ENCODE data around the gene GP1BB. TPM values are rescaled to one million over a fixed set of nuclear protein-coding genes. Genes with fewer than 3 reads are reported as not detected.
A peak's percentile ranks its signal among the peaks of the same experiment; 100 is the strongest.

GP1BB gene
- total and polyA plus RNA-seq, 2 donors (not counting 3 experiments of a cell fraction or from before 2014, with no cell fraction given) = 1.7 to 6.2 TPM

DNA sequence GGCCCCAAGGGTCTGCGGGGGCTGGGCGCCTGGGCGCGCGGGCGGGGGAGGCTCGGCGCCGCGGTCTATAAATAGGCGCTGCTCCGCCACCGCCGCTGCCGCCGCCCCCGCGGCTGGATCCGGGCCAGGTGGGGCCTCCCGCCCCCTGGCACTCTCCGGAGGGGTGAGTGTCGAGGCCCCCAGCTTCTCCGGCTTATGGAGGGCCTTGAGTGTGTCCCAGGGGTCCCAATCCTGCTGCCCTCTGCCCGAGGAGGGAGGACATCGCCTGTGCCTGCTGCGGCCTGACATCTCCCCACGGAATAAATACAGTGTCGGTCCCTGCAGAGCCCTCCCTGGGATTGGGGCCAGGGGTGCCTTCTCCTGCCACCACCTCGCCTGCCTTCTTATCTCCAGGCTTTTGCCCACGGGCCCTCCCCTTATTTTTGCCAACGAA lies 4.3 kb upstream of the GP1BB start:
- intact Hi-C loops (cut with micrococcal nuclease) = loop anchor here (10.0 kb wide), 1 partner anchor 244 kb away; the partner anchor contains the start of genes CDC45 and UFD1
- dilution Hi-C loops (cut with MboI; ENCODE audit: extremely low pct_ligation_motif_present, low sequenced_read_pairs) = no loop called here
- FAIRE-seq (no peak), DNase-seq (ENCODE audit: low read depth, low spot score) (no peak)
- Histone ChIP-seq H3K27me3 (ENCODE audit: control insufficient read depth in 2 of 2, insufficient read depth in 2 of 2, low read length in 2 of 2) (no peaks in the 10 kb centered on the region), H3K36me3 (ENCODE audit: control insufficient read depth in 2 of 2, extremely low read depth in 1 of 2, insufficient read depth in 2 of 2, low read length in 2 of 2) (peaks cover 0 to 14% of the 10 kb centered on the region in 2 experiments), H3K9me3 (replicated peaks; ENCODE audit: control insufficient read depth, insufficient read depth, low read length) (no peaks in the 10 kb centered on the region), H3K4me1 (ENCODE audit: control insufficient read depth, extremely low read depth, insufficient read depth, low read length) (peaks cover 16% of the 10 kb centered on the region), H3K27ac (ENCODE audit: insufficient read depth, low read depth, low read length) (no peak overlapping the region), H3K4me2 (ENCODE audit: insufficient read depth, low read length) (no peak overlapping the region), H3K9ac (replicated peaks; ENCODE audit: extremely low read depth, insufficient read depth, low read length) (no peak overlapping the region), H4K20me1 (replicated peaks; ENCODE audit: control insufficient read depth, extremely low read depth, insufficient read depth, low read length) (no peaks in the 10 kb centered on the region), H3K79me2 (ENCODE audit: control insufficient read depth, insufficient read depth, low read length) (no peaks in the 10 kb centered on the region), H3K4me3 (replicated peaks in 1 of 3; ENCODE audit: insufficient read depth in 1 of 3, low read depth in 1 of 3, low read length in 3 of 3) (peak overlapping the region in 1 of 3 experiments; percentile 51), H3K9me1 (replicated peaks; ENCODE audit: control insufficient read depth, extremely low read depth, insufficient read depth, low read length) (no peaks in the 10 kb centered on the region), H2AFZ (ENCODE audit: low read depth, low read length) (no peak overlapping the region)
- ChIA-PET POLR2A (no interaction called here), CTCF (interaction anchor here (0.9 to 2.6 kb wide), 4 partner anchors 12 to 191 kb away, joined by 3 to 16 read pairs (median 4); no protein-coding TSS in a partner anchor)
- TF ChIP-seq, protein P1, sequence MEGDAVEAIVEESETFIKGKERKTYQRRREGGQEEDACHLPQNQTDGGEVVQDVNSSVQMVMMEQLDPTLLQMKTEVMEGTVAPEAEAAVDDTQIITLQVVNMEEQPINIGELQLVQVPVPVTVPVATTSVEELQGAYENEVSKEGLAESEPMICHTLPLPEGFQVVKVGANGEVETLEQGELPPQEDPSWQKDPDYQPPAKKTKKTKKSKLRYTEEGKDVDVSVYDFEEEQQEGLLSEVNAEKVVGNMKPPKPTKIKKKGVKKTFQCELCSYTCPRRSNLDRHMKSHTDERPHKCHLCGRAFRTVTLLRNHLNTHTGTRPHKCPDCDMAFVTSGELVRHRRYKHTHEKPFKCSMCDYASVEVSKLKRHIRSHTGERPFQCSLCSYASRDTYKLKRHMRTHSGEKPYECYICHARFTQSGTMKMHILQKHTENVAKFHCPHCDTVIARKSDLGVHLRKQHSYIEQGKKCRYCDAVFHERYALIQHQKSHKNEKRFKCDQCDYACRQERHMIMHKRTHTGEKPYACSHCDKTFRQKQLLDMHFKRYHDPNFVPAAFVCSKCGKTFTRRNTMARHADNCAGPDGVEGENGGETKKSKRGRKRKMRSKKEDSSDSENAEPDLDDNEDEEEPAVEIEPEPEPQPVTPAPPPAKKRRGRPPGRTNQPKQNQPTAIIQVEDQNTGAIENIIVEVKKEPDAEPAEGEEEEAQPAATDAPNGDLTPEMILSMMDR (IDR thresholded peaks at IDR 0.05; ENCODE audit: extremely low read depth in 1 of 2, insufficient read depth in 1 of 2, low read depth in 1 of 2, low read length in 2 of 2) = no peak
- BruUV-seq (replicated peaks) = no TSS peak

DNA sequence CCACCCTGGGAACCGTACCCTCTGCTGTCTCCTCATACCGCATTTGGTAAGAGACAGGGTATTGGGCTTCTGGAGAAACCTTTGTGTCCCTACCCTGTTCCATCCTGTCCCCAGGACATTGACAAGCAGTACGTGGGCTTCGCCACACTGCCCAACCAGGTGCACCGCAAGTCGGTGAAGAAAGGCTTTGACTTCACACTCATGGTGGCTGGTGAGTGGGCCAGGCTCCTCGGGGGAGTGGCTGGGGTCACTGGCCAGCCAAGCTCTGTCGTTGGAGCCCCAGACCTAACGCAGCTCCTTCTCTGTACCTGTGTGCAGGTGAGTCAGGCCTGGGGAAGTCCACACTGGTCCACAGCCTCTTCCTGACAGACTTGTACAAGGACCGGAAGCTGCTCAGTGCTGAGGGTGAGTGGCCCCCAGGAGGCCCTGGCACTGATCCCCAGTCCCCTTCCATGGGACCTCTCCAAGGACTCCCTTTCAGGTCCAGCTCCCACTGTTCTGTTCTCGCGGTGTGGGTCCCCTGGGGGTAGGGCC lies 3.8 kb upstream of the GP1BB start:
- dilution Hi-C loops (cut with MboI; ENCODE audit: extremely low pct_ligation_motif_present, low sequenced_read_pairs) = no loop called here
- peaks cover 16% of the 10 kb centered on the region for H3K4me1 ChIP-seq (ENCODE audit: control insufficient read depth, extremely low read depth, insufficient read depth, low read length)
- BruUV-seq (replicated peaks) = no TSS peak
- H3K9ac ChIP-seq (replicated peaks; ENCODE audit: extremely low read depth, insufficient read depth, low read length) = no peak overlapping the region
- FAIRE-seq (no peak), DNase-seq (ENCODE audit: low read depth, low spot score) (no peak)
- no peak overlapping the region for H2AFZ ChIP-seq (ENCODE audit: low read depth, low read length)
- ChIA-PET CTCF (interaction anchor here (0.9 to 2.6 kb wide), 3 partner anchors 11 to 190 kb away, joined by 3 to 16 read pairs (median 5); no protein-coding TSS in a partner anchor), POLR2A (no interaction called here)
- H3K9me3 ChIP-seq (replicated peaks; ENCODE audit: control insufficient read depth, insufficient read depth, low read length) = no peaks in the 10 kb centered on the region
- H3K27me3 ChIP-seq (ENCODE audit: control insufficient read depth in 2 of 2, insufficient read depth in 2 of 2, low read length in 2 of 2) = peaks cover 0 to 1% of the 10 kb centered on the region in 2 experiments
- H4K20me1 ChIP-seq (replicated peaks; ENCODE audit: control insufficient read depth, extremely low read depth, insufficient read depth, low read length) = no peaks in the 10 kb centered on the region
- H3K79me2 ChIP-seq (ENCODE audit: control insufficient read depth, insufficient read depth, low read length) = no peaks in the 10 kb centered on the region
- no peaks in the 10 kb centered on the region for H3K9me1 ChIP-seq (replicated peaks; ENCODE audit: control insufficient read depth, extremely low read depth, insufficient read depth, low read length)
- TF ChIP-seq FOS (IDR thresholded peaks at IDR 0.05; ENCODE audit: borderline replicate concordance, insufficient read depth, low read length) (no peak), POLR2AphosphoS5 (IDR thresholded peaks at IDR 0.05; ENCODE audit: insufficient read depth, low read depth, low read length) (no peak), JUN (IDR thresholded peaks at IDR 0.05; ENCODE audit: borderline replicate concordance, insufficient read depth, insufficient read length, low read depth) (no peak), POLR2A (IDR thresholded peaks at IDR 0.05; ENCODE audit: low read depth, low read length) (no peak), EZH2 (IDR thresholded peaks at IDR 0.05; ENCODE audit: borderline replicate concordance, low read depth, low read length, severe bottlenecking) (no peak), MYC (IDR thresholded peaks at IDR 0.05; ENCODE audit: low read depth, low read length) (no peak), GATA2 (IDR thresholded peaks at IDR 0.05; ENCODE audit: insufficient read depth, insufficient read length, low read depth, low read length) (no peak)
- TF ChIP-seq, protein P1 (IDR thresholded peaks at IDR 0.05; ENCODE audit: extremely low read depth in 1 of 2, insufficient read depth in 1 of 2, low read depth in 1 of 2, low read length in 2 of 2) = no peak
- TF ChIP-seq, protein P2, sequence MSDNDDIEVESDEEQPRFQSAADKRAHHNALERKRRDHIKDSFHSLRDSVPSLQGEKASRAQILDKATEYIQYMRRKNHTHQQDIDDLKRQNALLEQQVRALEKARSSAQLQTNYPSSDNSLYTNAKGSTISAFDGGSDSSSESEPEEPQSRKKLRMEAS (IDR thresholded peaks at IDR 0.05; ENCODE audit: insufficient read depth, insufficient read length) = no peak
- no peak overlapping the region for H3K4me3 ChIP-seq (replicated peaks in 1 of 3; ENCODE audit: insufficient read depth in 1 of 3, low read depth in 1 of 3, low read length in 3 of 3)
- intact Hi-C loops (cut with micrococcal nuclease) = loop anchor here (10.0 kb wide), 1 partner anchor 245 kb away; the partner anchor contains the start of genes CDC45 and UFD1
- no peak overlapping the region for H3K4me2 ChIP-seq (ENCODE audit: insufficient read depth, low read length)
- peaks cover 0 to 14% of the 10 kb centered on the region in 2 experiments for H3K36me3 ChIP-seq (ENCODE audit: control insufficient read depth in 2 of 2, extremely low read depth in 1 of 2, insufficient read depth in 2 of 2, low read length in 2 of 2)
- no peak overlapping the region for H3K27ac ChIP-seq (ENCODE audit: insufficient read depth, low read depth, low read length)

Measured in endothelial cell of umbilical vein (primary cell).